HEK293 (cell line): Measurements from ENCODE around the gene MLLT3.
A peak's percentile ranks its signal among the peaks of the same experiment; 100 is the strongest.

Experiments used
- CTCF ChIA-PET: fragments of 350-600 bp; formaldehyde crosslinking; extraction: SDS; loops from one replicate; lab custom pipeline; 2021; ENCODE audit warnings: antibody characterized with exemption; lab: Yijun Ruan, JAX
- POLR2A ChIA-PET: fragments of 300-600 bp; formaldehyde crosslinking; extraction: SDS; loops from one replicate; lab custom pipeline; 2020; ENCODE audit warnings: antibody characterized with exemption, inconsistent platforms; lab: Yijun Ruan, JAX
- H3K27ac ChIP-seq: fragments of 200-500 bp; sonication (Bioruptor generic); 2 replicates; pipeline ENCODE4 v1.5.1; 2014; ENCODE audit warnings: low read depth, low read length, control low read depth, inconsistent platforms; ENCODE audit errors: extremely low read depth
- H3K36me3 ChIP-seq, 2 experiments: fragments of 200-500 bp in 1 of 2; sonication (Bioruptor generic) in 1 of 2; 1 replicate in 1 of 2; 2 replicates in 1 of 2; pipeline ENCODE4 v1.5.1; 2014 to 2017; ENCODE audit warnings: inconsistent platforms in 2 of 2, low read length in 2 of 2; ENCODE audit not compliant: control insufficient read depth in 2 of 2, insufficient read depth in 1 of 2
- H3K4me1 ChIP-seq: fragments of 200-500 bp; sonication (Bioruptor generic); 2 replicates; pipeline ENCODE4 v1.5.1; 2014; ENCODE audit warnings: mild to moderate bottlenecking, low read length, inconsistent platforms; ENCODE audit not compliant: control insufficient read depth, insufficient read depth
- H3K4me3 ChIP-seq: 2 replicates; pipeline ENCODE4 v1.5.1; 2011; ENCODE audit warnings: low read depth, mild to moderate bottlenecking, control low read depth, low read length, moderate library complexity
- H3K9me3 ChIP-seq: fragments of 200-500 bp; sonication (Bioruptor generic); 2 replicates; pipeline ENCODE4 v1.5.1; 2014; ENCODE audit warnings: low read depth, low read length, inconsistent platforms; ENCODE audit not compliant: control insufficient read depth, insufficient read depth
- ATF2 ChIP-seq: fragments of 450-650 bp; formaldehyde crosslinking; IDR thresholded peaks from 2 replicates; pipeline ENCODE4 v1.5.1; 2016; ENCODE audit warnings: missing biosample characterization, missing genetic modification characterization, low read depth
- GFI1B ChIP-seq: fragments of 450-650 bp; formaldehyde crosslinking; IDR thresholded peaks from 2 replicates; pipeline ENCODE4 v1.5.1; 2016; ENCODE audit warnings: missing biosample characterization, missing genetic modification characterization
- GLI4 ChIP-seq: fragments of 450-650 bp; formaldehyde crosslinking; IDR thresholded peaks from 2 replicates; pipeline ENCODE4 v1.5.1; 2016; ENCODE audit warnings: missing biosample characterization, missing genetic modification characterization
- SALL2 ChIP-seq: fragments of 450-650 bp; formaldehyde crosslinking; IDR thresholded peaks from 2 replicates; pipeline ENCODE4 v1.5.0; 2017; ENCODE audit warnings: missing biosample characterization, mild to moderate bottlenecking, missing genetic modification characterization, borderline replicate concordance
- SCRT1 ChIP-seq: fragments of 450-650 bp; formaldehyde crosslinking; IDR thresholded peaks from 2 replicates; pipeline ENCODE4 v1.5.1; 2016; ENCODE audit warnings: missing biosample characterization, missing genetic modification characterization, borderline replicate concordance
- SP2 ChIP-seq: fragments of 450-650 bp; formaldehyde crosslinking; IDR thresholded peaks from 2 replicates; pipeline ENCODE4 v1.5.1; 2016; ENCODE audit warnings: missing biosample characterization, missing genetic modification characterization
- YY1 ChIP-seq: fragments of 450-650 bp; formaldehyde crosslinking; IDR thresholded peaks from 2 replicates; pipeline ENCODE4 v1.5.1; 2018; ENCODE audit warnings: missing biosample characterization, missing genetic modification characterization
- ZBTB8A ChIP-seq: fragments of 450-650 bp; formaldehyde crosslinking; IDR thresholded peaks from 2 replicates; pipeline ENCODE4 v1.5.1; 2016; ENCODE audit warnings: missing biosample characterization, missing genetic modification characterization
- ZNF112 ChIP-seq: fragments of 450-650 bp; formaldehyde crosslinking; IDR thresholded peaks from 2 replicates; pipeline ENCODE4 v1.5.0; 2017; ENCODE audit warnings: missing biosample characterization, missing genetic modification characterization
- ZNF157 ChIP-seq: fragments of 450-650 bp; formaldehyde crosslinking; IDR thresholded peaks from 2 replicates; pipeline ENCODE4 v1.5.1; 2016; ENCODE audit warnings: missing biosample characterization, missing genetic modification characterization
- ZNF184 ChIP-seq: fragments of 450-650 bp; IDR thresholded peaks from 2 replicates; pipeline ENCODE4 v1.5.1; 2018; ENCODE audit warnings: missing biosample characterization, mild to moderate bottlenecking, missing genetic modification characterization
- ZNF214 ChIP-seq: fragments of 450-650 bp; formaldehyde crosslinking; IDR thresholded peaks from 2 replicates; pipeline ENCODE4 v1.5.1; 2017; ENCODE audit warnings: missing biosample characterization, mild to moderate bottlenecking, missing genetic modification characterization, borderline replicate concordance
- ZNF239 ChIP-seq: fragments of 450-650 bp; formaldehyde crosslinking; IDR thresholded peaks from 2 replicates; pipeline ENCODE4 v1.5.1; 2016; ENCODE audit warnings: missing biosample characterization, missing genetic modification characterization
- ZNF292 ChIP-seq: fragments of 450-650 bp; formaldehyde crosslinking; IDR thresholded peaks from 2 replicates; pipeline ENCODE4 v1.5.1; 2016; ENCODE audit warnings: low read depth, missing biosample characterization, missing genetic modification characterization, borderline replicate concordance
- ZNF354C ChIP-seq: fragments of 450-650 bp; formaldehyde crosslinking; IDR thresholded peaks from 2 replicates; pipeline ENCODE4 v1.5.1; 2016; ENCODE audit warnings: missing biosample characterization, missing genetic modification characterization, low read depth, borderline replicate concordance
- ZNF37A ChIP-seq: fragments of 450-650 bp; IDR thresholded peaks from 2 replicates; pipeline ENCODE4 v1.5.1; 2018; ENCODE audit warnings: missing biosample characterization, missing genetic modification characterization
- ZNF423 ChIP-seq: fragments of 450-650 bp; formaldehyde crosslinking; IDR thresholded peaks from 2 replicates; pipeline ENCODE4 v1.5.1; 2016; ENCODE audit warnings: missing biosample characterization, missing genetic modification characterization
- ZNF548 ChIP-seq: fragments of 450-650 bp; formaldehyde crosslinking; IDR thresholded peaks from 2 replicates; pipeline ENCODE4 v1.5.1; 2016; ENCODE audit warnings: missing biosample characterization, missing genetic modification characterization
- ZNF549 ChIP-seq: fragments of 450-650 bp; IDR thresholded peaks from 2 replicates; pipeline ENCODE4 v1.5.1; 2018; ENCODE audit warnings: missing biosample characterization, missing genetic modification characterization, mild to moderate bottlenecking, inconsistent platforms, moderate library complexity
- TF ChIP-seq, protein P1 (sequence below): fragments of 450-650 bp; formaldehyde crosslinking; conservative IDR thresholded peaks from 2 replicates; pipeline ENCODE4 v1.5.1; 2016; ENCODE audit warnings: low read depth, missing biosample characterization, missing genetic modification characterization
- TF ChIP-seq, protein P2 (sequence below): fragments of 450-650 bp; formaldehyde crosslinking; IDR thresholded peaks from 2 replicates; pipeline ENCODE4 v1.5.1; 2016; ENCODE audit warnings: missing biosample characterization, missing genetic modification characterization
- TF ChIP-seq, protein P3 (sequence below): fragments of 450-650 bp; formaldehyde crosslinking; IDR thresholded peaks from 2 replicates; pipeline ENCODE4 v1.5.1; 2016; ENCODE audit warnings: missing biosample characterization, missing genetic modification characterization
- TF ChIP-seq, protein P4 (sequence below): fragments of 450-650 bp; formaldehyde crosslinking; IDR thresholded peaks from 2 replicates; pipeline ENCODE4 v1.5.1; 2017; ENCODE audit warnings: missing biosample characterization, missing genetic modification characterization
- TF ChIP-seq, protein P5 (sequence below): fragments of 450-650 bp; formaldehyde crosslinking; IDR thresholded peaks from 2 replicates; pipeline ENCODE4 v1.5.1; 2016; ENCODE audit warnings: missing biosample characterization, missing genetic modification characterization

MLLT3 gene

DNA sequence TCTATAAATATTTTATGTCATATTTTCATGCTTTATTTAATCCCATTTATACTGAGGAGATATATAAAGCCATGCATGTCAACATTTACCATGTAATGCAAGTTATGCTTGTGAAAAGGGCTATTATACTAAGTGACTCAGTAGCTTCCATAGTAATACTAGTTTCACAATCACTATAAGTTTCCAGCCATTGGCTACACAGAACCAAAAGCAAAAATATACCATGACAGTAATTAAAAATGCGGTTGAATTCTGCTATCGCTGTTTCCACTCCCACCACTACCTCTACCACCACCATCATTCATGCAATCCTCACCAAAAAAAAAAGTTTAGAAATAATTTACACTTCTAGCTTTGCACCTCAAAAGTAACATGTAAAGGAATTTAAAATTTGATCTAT lies 60.2 kb downstream of the MLLT3 start:
- Histone ChIP-seq H3K4me1 (peaks cover 54% of the 10 kb centered on the region), H3K9me3 (no peaks in the 10 kb centered on the region)
- TF ChIP-seq ZNF548 (tag by site-specific recombination), result no peak
- TF ChIP-seq, protein P1, sequence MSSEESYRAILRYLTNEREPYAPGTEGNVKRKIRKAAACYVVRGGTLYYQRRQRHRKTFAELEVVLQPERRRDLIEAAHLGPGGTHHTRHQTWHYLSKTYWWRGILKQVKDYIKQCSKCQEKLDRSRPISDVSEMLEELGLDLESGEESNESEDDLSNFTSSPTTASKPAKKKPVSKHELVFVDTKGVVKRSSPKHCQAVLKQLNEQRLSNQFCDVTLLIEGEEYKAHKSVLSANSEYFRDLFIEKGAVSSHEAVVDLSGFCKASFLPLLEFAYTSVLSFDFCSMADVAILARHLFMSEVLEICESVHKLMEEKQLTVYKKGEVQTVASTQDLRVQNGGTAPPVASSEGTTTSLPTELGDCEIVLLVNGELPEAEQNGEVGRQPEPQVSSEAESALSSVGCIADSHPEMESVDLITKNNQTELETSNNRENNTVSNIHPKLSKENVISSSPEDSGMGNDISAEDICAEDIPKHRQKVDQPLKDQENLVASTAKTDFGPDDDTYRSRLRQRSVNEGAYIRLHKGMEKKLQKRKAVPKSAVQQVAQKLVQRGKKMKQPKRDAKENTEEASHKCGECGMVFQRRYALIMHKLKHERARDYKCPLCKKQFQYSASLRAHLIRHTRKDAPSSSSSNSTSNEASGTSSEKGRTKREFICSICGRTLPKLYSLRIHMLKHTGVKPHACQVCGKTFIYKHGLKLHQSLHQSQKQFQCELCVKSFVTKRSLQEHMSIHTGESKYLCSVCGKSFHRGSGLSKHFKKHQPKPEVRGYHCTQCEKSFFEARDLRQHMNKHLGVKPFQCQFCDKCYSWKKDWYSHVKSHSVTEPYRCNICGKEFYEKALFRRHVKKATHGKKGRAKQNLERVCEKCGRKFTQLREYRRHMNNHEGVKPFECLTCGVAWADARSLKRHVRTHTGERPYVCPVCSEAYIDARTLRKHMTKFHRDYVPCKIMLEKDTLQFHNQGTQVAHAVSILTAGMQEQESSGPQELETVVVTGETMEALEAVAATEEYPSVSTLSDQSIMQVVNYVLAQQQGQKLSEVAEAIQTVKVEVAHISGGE (tag by site-specific recombination), result no peak
- no peak for TF ChIP-seq ZNF184 (tag by site-specific recombination)
- no peak for TF ChIP-seq GFI1B (tag by site-specific recombination)
- TF ChIP-seq, protein P2, sequence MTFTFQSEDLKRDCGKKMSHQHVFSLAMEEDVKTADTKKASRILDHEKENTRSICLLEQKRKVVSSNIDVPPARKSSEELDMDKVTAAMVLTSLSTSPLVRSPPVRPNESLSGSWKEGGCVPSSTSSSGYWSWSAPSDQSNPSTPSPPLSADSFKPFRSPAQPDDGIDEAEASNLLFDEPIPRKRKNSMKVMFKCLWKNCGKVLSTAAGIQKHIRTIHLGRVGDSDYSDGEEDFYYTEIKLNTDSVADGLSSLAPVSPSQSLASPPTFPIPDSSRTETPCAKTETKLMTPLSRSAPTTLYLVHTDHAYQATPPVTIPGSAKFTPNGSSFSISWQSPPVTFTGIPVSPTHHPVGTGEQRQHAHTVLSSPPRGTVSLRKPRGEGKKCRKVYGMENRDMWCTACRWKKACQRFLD (tag by site-specific recombination), result no peak
- TF ChIP-seq, protein P3, sequence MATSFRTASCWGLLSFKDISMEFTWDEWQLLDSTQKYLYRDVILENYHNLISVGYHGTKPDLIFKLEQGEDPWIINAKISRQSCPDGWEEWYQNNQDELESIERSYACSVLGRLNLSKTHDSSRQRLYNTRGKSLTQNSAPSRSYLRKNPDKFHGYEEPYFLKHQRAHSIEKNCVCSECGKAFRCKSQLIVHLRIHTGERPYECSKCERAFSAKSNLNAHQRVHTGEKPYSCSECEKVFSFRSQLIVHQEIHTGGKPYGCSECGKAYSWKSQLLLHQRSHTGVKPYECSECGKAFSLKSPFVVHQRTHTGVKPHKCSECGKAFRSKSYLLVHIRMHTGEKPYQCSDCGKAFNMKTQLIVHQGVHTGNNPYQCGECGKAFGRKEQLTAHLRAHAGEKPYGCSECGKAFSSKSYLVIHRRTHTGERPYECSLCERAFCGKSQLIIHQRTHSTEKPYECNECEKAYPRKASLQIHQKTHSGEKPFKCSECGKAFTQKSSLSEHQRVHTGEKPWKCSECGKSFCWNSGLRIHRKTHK (tag by site-specific recombination), result no peak
- no peak for TF ChIP-seq YY1 (tag by site-specific recombination)
- no peak for TF ChIP-seq SCRT1
- no peak for TF ChIP-seq ZNF354C (tag by site-specific recombination)
- TF ChIP-seq SP2 (tag by site-specific recombination), result no peak
- TF ChIP-seq ZNF157 (tag by site-specific recombination), result no peak
- TF ChIP-seq SALL2 (tag by site-specific recombination), result no peak
- TF ChIP-seq ZNF549 (tag by site-specific recombination), result no peak
- no peak for TF ChIP-seq ZBTB8A (tag by site-specific recombination)
- TF ChIP-seq ZNF423, result no peak
- TF ChIP-seq, protein P4, sequence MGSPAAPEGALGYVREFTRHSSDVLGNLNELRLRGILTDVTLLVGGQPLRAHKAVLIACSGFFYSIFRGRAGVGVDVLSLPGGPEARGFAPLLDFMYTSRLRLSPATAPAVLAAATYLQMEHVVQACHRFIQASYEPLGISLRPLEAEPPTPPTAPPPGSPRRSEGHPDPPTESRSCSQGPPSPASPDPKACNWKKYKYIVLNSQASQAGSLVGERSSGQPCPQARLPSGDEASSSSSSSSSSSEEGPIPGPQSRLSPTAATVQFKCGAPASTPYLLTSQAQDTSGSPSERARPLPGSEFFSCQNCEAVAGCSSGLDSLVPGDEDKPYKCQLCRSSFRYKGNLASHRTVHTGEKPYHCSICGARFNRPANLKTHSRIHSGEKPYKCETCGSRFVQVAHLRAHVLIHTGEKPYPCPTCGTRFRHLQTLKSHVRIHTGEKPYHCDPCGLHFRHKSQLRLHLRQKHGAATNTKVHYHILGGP (tag by site-specific recombination), result no peak
- TF ChIP-seq GLI4 (tag by site-specific recombination), result no peak
- no peak for TF ChIP-seq ZNF214 (tag by site-specific recombination)
- no peak for TF ChIP-seq ZNF239
- TF ChIP-seq ZNF292 (tag by site-specific recombination), result no peak
- TF ChIP-seq, all 188 proteins: peak for 0
- Histone ChIP-seq H3K36me3 (no peaks in the 10 kb centered on the region), H3K4me3 (no peak overlapping the region), H3K27ac (no peak overlapping the region)
- ChIA-PET POLR2A (no interaction called here), CTCF (no interaction called here)

DNA sequence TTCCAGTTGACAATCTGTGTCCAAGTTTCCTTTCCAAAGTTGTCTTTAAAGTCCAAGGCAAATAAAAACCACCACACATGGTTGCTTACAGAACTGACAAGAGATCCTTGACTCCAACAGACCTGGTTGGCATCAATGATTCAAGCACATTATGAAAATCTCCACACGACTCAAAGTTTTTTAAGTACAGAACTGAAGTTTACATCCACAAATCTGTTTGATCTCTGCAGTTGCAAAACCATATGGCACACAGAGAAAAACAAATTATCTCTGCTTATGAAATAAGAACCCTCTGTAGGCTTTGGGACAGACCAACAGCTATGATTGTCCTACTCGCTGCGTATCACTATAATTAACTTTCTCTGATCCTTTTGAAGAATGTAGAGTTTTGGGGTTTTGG lies 60.8 kb downstream of the MLLT3 start:
- Histone ChIP-seq H3K4me3 (no peak overlapping the region), H3K4me1 (peaks cover 53% of the 10 kb centered on the region), H3K9me3 (no peaks in the 10 kb centered on the region), H3K27ac (no peak overlapping the region), H3K36me3 (no peaks in the 10 kb centered on the region)
- CTCF ChIA-PET, result no interaction called here
- POLR2A ChIA-PET, result no interaction called here
- no peak for TF ChIP-seq ZNF112
- no peak for TF ChIP-seq ZNF37A (tag by site-specific recombination)
- no peak for TF ChIP-seq ATF2 (tag by site-specific recombination)
- TF ChIP-seq, protein P5, sequence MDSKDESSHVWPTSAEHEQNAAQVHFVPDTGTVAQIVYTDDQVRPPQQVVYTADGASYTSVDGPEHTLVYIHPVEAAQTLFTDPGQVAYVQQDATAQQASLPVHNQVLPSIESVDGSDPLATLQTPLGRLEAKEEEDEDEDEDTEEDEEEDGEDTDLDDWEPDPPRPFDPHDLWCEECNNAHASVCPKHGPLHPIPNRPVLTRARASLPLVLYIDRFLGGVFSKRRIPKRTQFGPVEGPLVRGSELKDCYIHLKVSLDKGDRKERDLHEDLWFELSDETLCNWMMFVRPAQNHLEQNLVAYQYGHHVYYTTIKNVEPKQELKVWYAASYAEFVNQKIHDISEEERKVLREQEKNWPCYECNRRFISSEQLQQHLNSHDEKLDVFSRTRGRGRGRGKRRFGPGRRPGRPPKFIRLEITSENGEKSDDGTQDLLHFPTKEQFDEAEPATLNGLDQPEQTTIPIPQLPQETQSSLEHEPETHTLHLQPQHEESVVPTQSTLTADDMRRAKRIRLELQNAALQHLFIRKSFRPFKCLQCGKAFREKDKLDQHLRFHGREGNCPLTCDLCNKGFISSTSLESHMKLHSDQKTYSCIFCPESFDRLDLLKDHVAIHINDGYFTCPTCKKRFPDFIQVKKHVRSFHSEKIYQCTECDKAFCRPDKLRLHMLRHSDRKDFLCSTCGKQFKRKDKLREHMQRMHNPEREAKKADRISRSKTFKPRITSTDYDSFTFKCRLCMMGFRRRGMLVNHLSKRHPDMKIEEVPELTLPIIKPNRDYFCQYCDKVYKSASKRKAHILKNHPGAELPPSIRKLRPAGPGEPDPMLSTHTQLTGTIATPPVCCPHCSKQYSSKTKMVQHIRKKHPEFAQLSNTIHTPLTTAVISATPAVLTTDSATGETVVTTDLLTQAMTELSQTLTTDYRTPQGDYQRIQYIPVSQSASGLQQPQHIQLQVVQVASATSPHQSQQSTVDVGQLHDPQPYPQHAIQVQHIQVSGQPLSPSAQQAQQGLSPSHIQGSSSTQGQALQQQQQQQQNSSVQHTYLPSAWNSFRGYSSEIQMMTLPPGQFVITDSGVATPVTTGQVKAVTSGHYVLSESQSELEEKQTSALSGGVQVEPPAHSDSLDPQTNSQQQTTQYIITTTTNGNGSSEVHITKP (tag by site-specific recombination), result 0 out of 2 replicates have a peak, but pooled peaks have one; percentile 16
